H1 (cell line): ENCODE data around the gene TEDC1. TPM values are rescaled to one million over a fixed set of nuclear protein-coding genes. Genes with fewer than 3 reads are reported as not detected.

Source experiments
- GTF2F1 ChIP-seq: IDR thresholded peaks from 2 replicates; pipeline ENCODE4 v1.6.1; 2012; ENCODE audit warnings: low read depth, low read length, improper control_type of control experiment, borderline replicate concordance
- POLR2AphosphoS5 ChIP-seq: IDR thresholded peaks from 2 replicates; pipeline ENCODE4 v1.6.1; 2011; ENCODE audit warnings: low read depth, low read length
- POU5F1 ChIP-seq: IDR thresholded peaks from 2 replicates; pipeline ENCODE4 v1.6.1; 2011; ENCODE audit warnings: low read depth, mild to moderate bottlenecking, low read length, moderate library complexity
- RFX5 ChIP-seq: IDR thresholded peaks from 2 replicates; pipeline ENCODE4 v1.6.1; 2011; ENCODE audit warnings: low read depth, low read length, improper control_type of control experiment, borderline replicate concordance
- SRF ChIP-seq: IDR thresholded peaks from 2 replicates; pipeline ENCODE4 v1.6.1; 2011; ENCODE audit warnings: mild to moderate bottlenecking, low read depth, low read length, moderate library complexity
- YY1 ChIP-seq: IDR thresholded peaks from 2 replicates; pipeline ENCODE4 v1.6.1; 2011; ENCODE audit warnings: low read depth, mild to moderate bottlenecking, low read length
- polyA plus RNA-seq, 7 experiments: library from polyadenylated mRNA; depleted of rRNA in 3 of 7; stranded (reverse) in 5 of 7; unstranded in 2 of 7; fragments of >200 nt in 5 of 7; fragments of 200-250 nt in 2 of 7; gene quantifications; 1 replicate in 5 of 7; 2 replicates in 1 of 7; 4 replicates in 1 of 7; pipeline versions ENCODE4 v1.2.1 to v1.2.3, GENCODE V29; 2011 to 2013; ENCODE audit warnings: missing spikeins in 2 of 7, mixed read lengths in 2 of 7
- total RNA-seq: library from RNA; stranded (reverse); fragmentation: NEBNext Ultra II Directional; extraction: Animal tissue kit (Norgen Biotek cat#: 25700); gene quantifications from 2 replicates; pipeline ENCODE4 v1.2.1, GENCODE V29; 2021

Gene TEDC1
- total and polyA plus RNA-seq, 2 of the 8 experiments (the other 6 are each of a cell fraction or from before 2014, with no cell fraction given), result 5.6 to 14.8 TPM

GRCh38 chr14:105470350-105471296 is 20.4 kb upstream of the TEDC1 start (continued):
- TF ChIP-seq GTF2F1, result no peak
- no peak for TF ChIP-seq RFX5
- TF ChIP-seq SRF, result no peak
- no peak for TF ChIP-seq POU5F1
- no peak for TF ChIP-seq POLR2AphosphoS5
- no peak for TF ChIP-seq YY1
